ENCODE data around the gene RAB3IP.

The RAB3IP gene

DNA sequence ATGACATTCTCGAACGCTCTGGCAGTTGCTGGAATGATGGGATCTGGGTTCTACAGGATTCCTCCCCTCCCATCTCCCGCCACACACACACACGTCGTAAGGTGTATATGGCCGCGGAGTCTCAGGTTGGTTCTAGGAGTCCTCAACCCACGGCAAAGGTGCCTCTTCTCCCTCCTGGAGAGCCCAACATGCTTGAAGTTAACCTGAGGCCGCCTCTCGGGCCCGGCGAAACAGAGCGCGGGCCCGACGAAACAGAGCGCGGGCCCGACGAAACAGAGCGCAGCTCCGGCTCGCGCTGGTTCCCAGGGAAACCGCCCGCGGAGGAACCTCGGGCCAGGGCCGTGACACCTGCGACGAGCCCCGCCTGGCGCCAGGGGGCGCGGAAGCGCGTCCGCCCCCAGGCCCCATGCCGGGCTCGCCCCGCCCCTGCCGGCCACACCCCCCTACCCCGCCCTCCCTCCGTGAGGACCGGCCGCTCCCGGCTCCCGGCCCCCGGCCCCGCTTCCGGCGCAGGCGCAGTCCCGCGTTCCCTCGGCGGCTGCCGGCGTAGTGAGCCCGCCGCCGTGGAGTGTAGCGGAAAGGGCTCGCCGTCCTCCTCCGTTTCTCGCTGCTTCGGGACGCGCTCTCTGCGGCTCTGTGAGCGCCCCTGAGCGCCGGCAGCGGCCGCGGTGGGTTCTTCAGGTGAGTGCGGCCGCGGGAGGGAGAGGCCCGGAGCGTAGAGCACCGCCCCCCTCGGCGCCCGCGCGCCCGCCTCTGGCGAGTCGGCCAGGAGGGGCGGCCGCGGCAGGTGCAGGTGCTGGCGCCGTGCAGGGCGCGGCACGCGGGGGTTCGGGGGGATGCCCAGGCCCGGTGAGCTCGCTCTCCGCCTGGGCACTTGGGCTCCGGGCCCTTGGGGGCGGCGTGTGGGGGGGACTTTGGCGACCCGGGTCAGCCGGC is at the start of gene RAB3IP:
Gene RAB3IP, plus strand, starts transcription at position 510 of the 936 bp plus-strand sequence. CDS start 16,549 bp downstream, outside the sequence.
- DNase-seq = peak; percentile 91 to 92

GRCh38 chr12:69689638-69690037 is 49.0 kb upstream of the RAB3IP start:
- no peak for DNase-seq

- no peak for DNase-seq
Observed at GRCh38 chr12:69694123-69694522, 44.5 kb upstream of the RAB3IP start.

DNA sequence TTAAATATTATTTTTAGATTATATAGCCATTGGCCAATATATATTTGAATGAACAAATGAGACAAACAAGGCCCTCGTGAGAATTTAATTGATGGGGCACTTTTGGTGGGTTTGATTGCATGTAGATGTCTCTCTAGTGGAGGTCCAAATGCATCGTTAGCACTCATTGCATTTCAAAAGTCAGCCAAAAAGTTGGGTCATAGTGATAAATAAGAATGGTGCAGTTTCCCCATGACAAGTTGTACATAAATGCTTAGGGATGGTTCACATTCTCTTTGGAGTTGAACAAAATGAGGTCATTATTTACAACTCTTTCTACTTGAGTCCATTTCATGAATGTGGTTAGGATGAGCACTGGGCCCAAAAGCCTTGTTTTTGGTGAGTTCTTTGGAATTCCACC is 40.6 kb upstream of the RAB3IP start:
- DNase-seq = no peak

- no peak for DNase-seq
Observed at GRCh38 chr12:69698769-69699540, 39.7 kb upstream of the RAB3IP start, which contains the start of gene BEST3. TSS of gene BEST3 (minus strand) at chr12:69699303. CDS start at chr12:69697798, 1,505 bp downstream.

- no peak for DNase-seq
Observed at GRCh38 chr12:69701826-69702225, 36.8 kb upstream of the RAB3IP start.

DNA sequence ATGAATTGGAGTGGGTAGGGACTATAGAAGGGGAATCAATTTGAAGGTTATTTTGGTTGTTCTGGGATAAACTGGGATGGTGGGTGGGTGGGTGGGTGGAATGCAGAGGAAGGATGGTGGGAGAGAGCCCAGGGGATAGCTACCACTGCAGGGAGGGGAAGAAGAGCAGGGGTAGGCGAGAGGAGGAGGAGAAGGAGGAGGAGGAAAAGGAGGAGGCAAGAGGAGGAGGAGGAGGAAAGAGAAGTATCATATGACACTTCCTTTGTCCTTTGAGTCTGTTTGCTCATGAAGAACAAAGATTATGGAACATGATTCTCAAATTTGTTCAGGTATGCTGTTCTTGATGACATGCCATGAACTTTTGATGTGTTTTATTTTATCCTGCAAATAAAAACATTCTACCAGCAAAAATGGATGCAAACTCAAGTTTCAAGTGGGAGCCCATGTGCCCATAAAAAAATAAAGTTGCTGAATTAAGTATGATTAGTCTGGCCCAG is 35.5 kb upstream of the RAB3IP start:
- no peak for DNase-seq

GRCh38 chr12:69704357-69704756 is 34.3 kb upstream of the RAB3IP start:
- no peak for DNase-seq

DNA sequence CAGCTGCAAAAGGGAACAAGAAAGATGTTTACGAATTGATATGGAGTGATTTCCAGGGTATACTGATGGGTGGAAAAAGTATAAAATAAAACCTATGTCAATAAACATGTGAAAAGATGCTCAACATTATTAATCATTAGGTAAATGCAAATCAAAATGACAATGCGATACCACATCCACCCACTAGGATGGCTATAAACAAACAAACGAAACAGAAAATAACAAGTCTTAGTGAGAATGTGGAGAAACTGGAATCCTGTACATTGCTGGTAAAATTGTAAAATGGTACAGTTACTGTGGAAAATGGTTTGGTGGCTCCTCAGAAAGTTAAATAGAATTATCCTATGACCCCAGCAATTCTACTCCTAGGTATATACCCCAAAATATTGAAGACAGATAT is 30.0 kb upstream of the RAB3IP start:
- DNase-seq = no peak

- no peak for DNase-seq
Observed at GRCh38 chr12:69712826-69713225, 25.8 kb upstream of the RAB3IP start.

DNA sequence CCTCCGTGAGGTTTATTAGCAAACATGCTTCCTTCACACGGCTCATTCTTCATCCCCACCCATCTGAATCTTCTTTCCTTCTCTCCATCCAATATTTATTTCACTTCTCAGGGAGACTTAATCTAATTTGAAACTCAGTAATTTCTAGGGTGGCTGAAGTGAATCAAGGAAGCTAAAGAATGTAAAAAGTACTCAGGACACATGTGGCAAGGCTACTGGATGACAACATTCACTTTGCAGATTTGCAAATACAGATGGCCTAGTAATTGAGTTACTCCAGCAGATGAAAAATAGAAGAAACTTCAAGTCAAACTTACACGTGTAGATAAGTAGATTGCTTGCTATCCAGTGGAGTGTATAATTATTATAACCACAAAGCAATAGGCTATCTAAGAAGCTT is 24.1 kb upstream of the RAB3IP start:
- DNase-seq = no peak

DNA sequence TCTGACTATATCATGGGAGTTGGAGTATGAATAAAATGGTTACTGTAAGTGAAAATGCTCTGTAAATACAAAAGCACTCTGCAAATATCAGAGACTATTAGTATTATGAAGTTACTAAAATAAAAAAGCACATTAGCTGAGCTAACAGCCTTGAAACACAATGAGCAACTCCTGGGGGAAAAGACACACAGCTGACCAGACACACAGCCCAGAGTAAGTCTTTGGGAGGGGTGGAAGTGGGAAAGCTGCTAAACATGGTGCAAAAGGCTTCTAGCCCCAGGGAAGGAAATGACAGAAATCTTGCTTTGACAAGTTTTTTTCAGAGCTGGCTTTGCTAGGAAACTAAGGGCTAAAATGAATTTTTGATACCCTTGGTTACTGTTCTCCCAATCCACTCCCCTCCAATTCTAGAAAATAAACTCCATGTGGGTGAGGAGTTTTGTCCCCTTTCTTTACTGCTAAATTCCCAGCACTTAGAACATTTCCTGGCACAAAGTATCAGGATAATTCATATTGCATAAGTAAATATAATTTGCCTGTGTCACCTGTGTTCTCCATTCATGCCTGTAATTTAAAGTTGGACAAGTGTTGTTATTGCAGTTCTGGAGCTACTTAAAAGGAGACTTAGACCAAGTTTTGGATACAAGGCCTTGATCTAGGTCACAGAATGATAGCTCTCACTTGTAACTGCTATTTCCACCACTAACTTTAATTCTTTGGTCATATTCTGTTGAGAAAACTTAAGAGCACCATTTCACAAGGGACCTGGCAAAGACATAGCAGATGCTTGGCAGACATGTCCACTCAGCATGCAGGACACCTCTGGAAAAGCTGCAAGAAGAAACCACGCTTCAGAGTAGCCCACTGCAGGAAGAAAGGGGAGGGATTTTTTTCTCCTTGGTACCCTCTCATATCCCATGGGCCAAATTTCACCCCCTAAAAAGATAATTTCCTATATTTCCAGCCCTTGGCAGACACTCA is 19.0 kb upstream of the RAB3IP start:
- no peak for DNase-seq

- DNase-seq = no peak
Observed at GRCh38 chr12:69720750-69721149, 17.9 kb upstream of the RAB3IP start.

- no peak for DNase-seq
Observed at GRCh38 chr12:69726922-69727321, 11.7 kb upstream of the RAB3IP start.

- DNase-seq = no peak
Observed at GRCh38 chr12:69732088-69732487, 6.6 kb upstream of the RAB3IP start.

DNA sequence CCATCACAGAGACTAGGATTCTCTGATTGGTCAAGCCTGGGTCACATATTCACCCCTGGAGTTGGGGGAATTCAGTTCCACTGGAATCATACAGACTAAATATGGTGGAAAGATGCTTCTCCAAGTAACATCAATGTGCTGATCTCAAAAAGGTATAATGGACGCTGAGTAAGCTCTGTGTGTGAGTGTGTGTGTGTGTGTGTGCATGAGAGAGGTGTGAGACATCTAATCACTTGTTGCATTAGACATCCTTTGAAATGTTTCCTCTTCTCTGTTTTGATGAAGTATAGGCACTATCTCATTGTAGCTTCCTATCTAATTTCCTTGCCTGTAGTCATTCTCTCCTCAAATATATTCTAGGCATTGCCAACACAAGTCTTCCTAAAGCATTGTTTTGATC is 5.0 kb upstream of the RAB3IP start:
- no peak for DNase-seq

- peak; percentile 62 to 72 for DNase-seq
Observed at GRCh38 chr12:69739287-69740191, 879 bp downstream of the RAB3IP start.

GRCh38 chr12:69744109-69744508 is 5.4 kb downstream of the RAB3IP start:
- no peak for DNase-seq

DNA sequence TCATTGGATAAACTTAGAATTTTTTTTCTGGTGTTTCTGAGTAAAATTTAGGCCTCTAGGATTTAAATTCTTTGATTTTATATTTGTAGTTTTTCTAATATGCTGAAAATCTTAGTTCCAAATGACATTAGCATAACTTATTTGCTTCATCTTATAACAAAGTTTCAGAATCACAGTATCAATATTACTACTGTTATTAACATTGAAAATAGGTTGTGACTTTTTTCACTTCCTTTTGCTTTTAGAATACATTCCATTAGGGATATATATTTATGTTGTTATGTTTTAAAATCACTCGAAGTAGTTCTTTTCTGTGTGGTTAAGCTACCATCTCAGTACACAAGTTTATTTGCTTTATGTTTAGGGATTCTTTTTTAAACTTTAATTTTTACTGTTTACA is 12.8 kb downstream of the RAB3IP start:
- no peak for DNase-seq

DNA sequence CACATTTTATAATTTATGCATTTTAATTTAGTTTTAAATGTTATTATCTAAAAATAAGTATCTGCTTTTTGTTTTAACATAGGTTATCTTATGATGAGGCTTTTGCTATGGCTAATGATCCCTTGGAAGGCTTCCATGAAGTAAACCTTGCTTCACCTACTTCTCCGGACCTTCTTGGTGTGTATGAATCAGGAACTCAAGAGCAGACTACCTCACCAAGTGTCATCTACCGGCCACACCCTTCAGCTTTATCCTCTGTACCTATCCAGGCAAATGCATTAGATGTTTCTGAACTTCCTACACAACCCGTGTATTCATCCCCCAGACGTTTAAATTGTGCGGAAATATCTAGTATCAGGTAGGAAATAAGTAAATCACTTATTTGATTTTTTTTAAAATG is 16.6 kb downstream of the RAB3IP start:
- no peak for DNase-seq

DNA sequence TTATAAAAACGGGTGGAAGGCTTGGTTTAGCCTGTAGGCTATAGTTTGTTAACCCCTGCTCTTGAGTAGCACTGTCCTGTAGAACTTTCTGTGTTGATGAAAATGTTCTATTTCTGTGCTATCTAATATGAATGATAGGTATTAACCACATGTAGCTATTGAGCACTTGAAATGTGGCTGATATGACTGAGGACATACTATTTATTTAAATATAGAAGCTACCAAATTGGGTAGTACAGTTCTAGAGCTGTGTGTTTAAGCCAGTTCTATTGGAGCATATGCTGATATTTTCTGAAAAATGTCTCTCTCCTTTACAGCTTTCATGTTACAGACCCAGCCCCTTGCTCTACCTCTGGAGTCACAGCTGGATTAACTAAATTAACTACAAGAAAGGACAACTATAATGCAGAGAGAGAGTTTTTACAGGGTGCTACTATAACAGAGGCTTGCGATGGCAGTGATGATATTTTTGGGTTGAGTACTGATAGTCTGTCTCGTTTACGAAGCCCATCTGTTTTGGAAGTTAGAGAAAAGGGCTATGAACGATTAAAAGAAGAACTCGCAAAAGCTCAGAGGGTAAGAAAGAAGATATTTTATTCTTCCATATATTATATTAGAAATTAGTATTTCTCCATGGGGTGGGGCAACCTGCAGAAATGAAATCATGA is 17.6 kb downstream of the RAB3IP start:
- no peak for DNase-seq

All from CD4-positive, alpha-beta T cell treated with Interleukin-1 beta for 1 hour (primary cell).